Mononuclear cell (primary cell): ENCODE measurements around the gene C1orf122. TPM values are rescaled to one million over a fixed set of nuclear protein-coding genes. Genes with fewer than 3 reads are reported as not detected.

Experiments
- H3K27me3 ChIP-seq: 2 replicates; pipeline ENCODE4 v1.6.0; 2011; ENCODE audit warnings: low read length, control low read depth; ENCODE audit not compliant: insufficient read depth
- H3K4me1 ChIP-seq: 2 replicates; pipeline ENCODE4 v1.5.1; 2011; ENCODE audit warnings: mild to moderate bottlenecking, low read length, control low read depth; ENCODE audit not compliant: insufficient read depth
- H3K4me3 ChIP-seq: 2 replicates; pipeline ENCODE4 v1.5.1; 2011; ENCODE audit warnings: mild to moderate bottlenecking, low read length, moderate library complexity
- H3K9me3 ChIP-seq: 2 replicates; pipeline ENCODE4 v1.5.1; 2011; ENCODE audit warnings: low read depth, mild to moderate bottlenecking, control low read depth, low read length
- total RNA-seq: library from RNA; depleted of rRNA; stranded (reverse); fragments of >200 nt; gene quantifications from one replicate; pipeline ENCODE4 v1.2.3, GENCODE V29; 2012

C1orf122 gene
- total RNA-seq, 1 donor, result 8.5 TPM

- H3K27me3 ChIP-seq, result peaks cover 18% of the 10 kb centered on the region
- no peak overlapping the region for H3K4me3 ChIP-seq
- H3K9me3 ChIP-seq, result no peaks in the 10 kb centered on the region
- peaks cover 5% of the 10 kb centered on the region for H3K4me1 ChIP-seq
Measured at GRCh38 chr1:37792943-37793686, 14.5 kb upstream of the C1orf122 start.

GRCh38 chr1:37793773-37794371, 13.7 kb upstream of the C1orf122 start, which contains the start of gene MANEAL:
Gene MANEAL (plus strand): TSS chr1:37793847. CDS start chr1:37794183, 336 bp downstream.
- H3K4me1 ChIP-seq, result peaks cover 5% of the 10 kb centered on the region
- H3K4me3 ChIP-seq, result peak within 1 kb of the TSS; percentile 28
- peaks cover 18% of the 10 kb centered on the region for H3K27me3 ChIP-seq
- no peaks in the 10 kb centered on the region for H3K9me3 ChIP-seq

- H3K4me1 ChIP-seq, result peaks cover 5% of the 10 kb centered on the region
- H3K4me3 ChIP-seq, result no peak overlapping the region
- peaks cover 18% of the 10 kb centered on the region for H3K27me3 ChIP-seq
- no peaks in the 10 kb centered on the region for H3K9me3 ChIP-seq
Measured at GRCh38 chr1:37794372-37795339, 12.9 kb upstream of the C1orf122 start.

GRCh38 chr1:37795340-37796125, 12.1 kb upstream of the C1orf122 start:
- Histone ChIP-seq H3K9me3 (no peaks in the 10 kb centered on the region), H3K4me3 (no peak overlapping the region), H3K4me1 (peaks cover 5% of the 10 kb centered on the region), H3K27me3 (peaks cover 18% of the 10 kb centered on the region)

GRCh38 chr1:37797750-37798345, 9.7 kb upstream of the C1orf122 start:
- no peaks in the 10 kb centered on the region for H3K9me3 ChIP-seq
- peaks cover 10% of the 10 kb centered on the region for H3K27me3 ChIP-seq
- peaks cover 5% of the 10 kb centered on the region for H3K4me1 ChIP-seq
- H3K4me3 ChIP-seq, result no peak overlapping the region

- Histone ChIP-seq H3K9me3 (no peaks in the 10 kb centered on the region), H3K4me3 (no peak overlapping the region), H3K27me3 (no peaks in the 10 kb centered on the region), H3K4me1 (peaks cover 15% of the 10 kb centered on the region)
Measured at GRCh38 chr1:37802439-37802838, 5.2 kb upstream of the C1orf122 start.

GRCh38 chr1:37807220-37807554, 403 bp upstream of the C1orf122 start:
- Histone ChIP-seq H3K4me1 (peaks cover 44% of the 10 kb centered on the region), H3K9me3 (no peaks in the 10 kb centered on the region), H3K4me3 (peak overlapping the region; percentile 88), H3K27me3 (no peaks in the 10 kb centered on the region)

- Histone ChIP-seq H3K9me3 (no peaks in the 10 kb centered on the region), H3K4me1 (peaks cover 48% of the 10 kb centered on the region), H3K27me3 (no peaks in the 10 kb centered on the region), H3K4me3 (peak overlapping the region; percentile 88)
Measured at GRCh38 chr1:37808369-37809319, 1.1 kb downstream of the C1orf122 start.

- no peaks in the 10 kb centered on the region for H3K27me3 ChIP-seq
- no peaks in the 10 kb centered on the region for H3K9me3 ChIP-seq
- H3K4me1 ChIP-seq, result peaks cover 48% of the 10 kb centered on the region
- no peak overlapping the region for H3K4me3 ChIP-seq
Measured at GRCh38 chr1:37809942-37810341, 2.4 kb downstream of the C1orf122 start.

- H3K27me3 ChIP-seq, result no peaks in the 10 kb centered on the region
- H3K4me1 ChIP-seq, result peaks cover 42% of the 10 kb centered on the region
- H3K4me3 ChIP-seq, result no peak overlapping the region
- H3K9me3 ChIP-seq, result no peaks in the 10 kb centered on the region
Measured at GRCh38 chr1:37811027-37811655, 3.6 kb downstream of the C1orf122 start.

- H3K4me3 ChIP-seq, result no peak overlapping the region
- peaks cover 29% of the 10 kb centered on the region for H3K4me1 ChIP-seq
Measured at GRCh38 chr1:37813529-37814145, 6.0 kb downstream of the C1orf122 start.

GRCh38 chr1:37814252-37814651, 6.7 kb downstream of the C1orf122 start:
- no peak overlapping the region for H3K4me3 ChIP-seq
- peaks cover 23% of the 10 kb centered on the region for H3K4me1 ChIP-seq
- no peaks in the 10 kb centered on the region for H3K9me3 ChIP-seq
- no peaks in the 10 kb centered on the region for H3K27me3 ChIP-seq

More at GRCh38 chr1:37813529-37814145, 6.0 kb downstream of the C1orf122 start:
- no peaks in the 10 kb centered on the region for H3K27me3 ChIP-seq
- no peaks in the 10 kb centered on the region for H3K9me3 ChIP-seq
